IMR-90 (cell line): Measurements from ENCODE around the gene CUTC. TPM values are rescaled to one million over a fixed set of nuclear protein-coding genes. Genes with fewer than 3 reads are reported as not detected.

Experiments
- ATAC-seq: fragments of 200-7000 bp; cut with Tn5 transposase; 2 replicates; pipeline ENCODE4 v1.9.1; 2020; ENCODE audit warnings: low read depth, mild to moderate bottlenecking, moderate library complexity
- BruUV-seq: library from RNA; stranded (reverse); fragments of 400-500 nt; replicated peaks from 2 replicates; lab custom pipeline; 2021; lab: Mats Ljungman, UMichigan
- CTCF ChIA-PET: fragments of 300-600 bp; formaldehyde crosslinking; extraction: SDS; loops from one replicate; lab custom pipeline; 2021; ENCODE audit warnings: antibody characterized with exemption; lab: Yijun Ruan, JAX
- POLR2A ChIA-PET: fragments of 300-600 bp; sonication (Branson Sonifier 250); formaldehyde crosslinking; loops from one replicate; lab custom pipeline; 2022; ENCODE audit warnings: antibody characterized with exemption; ENCODE audit not compliant: unreplicated experiment; lab: Charles Lee
- DNase-seq: peaks from one replicate; pipeline ENCODE4 v3.0.0; 2013
- H2AFZ ChIP-seq: replicated peaks from 2 replicates; pipeline ENCODE3; 2013; ENCODE audit warnings: low read length, mild to moderate bottlenecking; ENCODE audit not compliant: poor library complexity
- H2AK5ac ChIP-seq: 2 replicates; pipeline ENCODE4 v1.6.1; 2013; ENCODE audit warnings: low read depth, low read length, inconsistent platforms
- H2AK9ac ChIP-seq: replicated peaks from 2 replicates; pipeline ENCODE3; 2013; ENCODE audit warnings: mild to moderate bottlenecking, low read depth, low read length, moderate library complexity; ENCODE audit not compliant: poor library complexity
- H2BK120ac ChIP-seq: 2 replicates; pipeline ENCODE4 v1.6.1; 2013; ENCODE audit warnings: low read depth, low read length, inconsistent platforms
- H2BK15ac ChIP-seq: 3 replicates; pipeline ENCODE4 v1.6.1; 2013; ENCODE audit warnings: low read depth, low read length, inconsistent platforms
- H2BK20ac ChIP-seq: 2 replicates; pipeline ENCODE4 v1.6.1; 2013; ENCODE audit warnings: low read depth, mild to moderate bottlenecking, inconsistent platforms, low read length, moderate library complexity
- H2BK5ac ChIP-seq: 2 replicates; pipeline ENCODE4 v1.6.1; 2013; ENCODE audit warnings: mild to moderate bottlenecking, low read depth, low read length, inconsistent platforms; ENCODE audit not compliant: poor library complexity, severe bottlenecking
- H3K14ac ChIP-seq: replicated peaks from 2 replicates; pipeline ENCODE4 v1.6.1; 2013; ENCODE audit warnings: low read depth, low read length, inconsistent platforms
- H3K18ac ChIP-seq: 2 replicates; pipeline ENCODE4 v1.6.1; 2013; ENCODE audit warnings: low read depth, low read length, control low read depth
- H3K23ac ChIP-seq: 2 replicates; pipeline ENCODE4 v1.6.1; 2013; ENCODE audit warnings: low read depth, low read length, inconsistent platforms
- H3K27ac ChIP-seq: 2 replicates; pipeline ENCODE4 v1.5.1; 2013; ENCODE audit warnings: mild to moderate bottlenecking, control low read depth, low read length; ENCODE audit not compliant: insufficient read depth
- H3K27me3 ChIP-seq: 2 replicates; pipeline ENCODE4 v1.6.1; 2013; ENCODE audit warnings: low read length; ENCODE audit not compliant: control insufficient read depth, insufficient read depth
- H3K36me3 ChIP-seq: 2 replicates; pipeline ENCODE4 v1.6.1; 2013; ENCODE audit warnings: low read length, mixed read lengths; ENCODE audit not compliant: control insufficient read depth, insufficient read depth
- H3K4ac ChIP-seq: 2 replicates; pipeline ENCODE4 v1.6.1; 2013; ENCODE audit warnings: low read depth, low read length, inconsistent platforms
- H3K4me1 ChIP-seq: 2 replicates; pipeline ENCODE4 v1.6.1; 2013; ENCODE audit warnings: low read length, mixed read lengths; ENCODE audit not compliant: control insufficient read depth, insufficient read depth
- H3K4me2 ChIP-seq: 2 replicates; pipeline ENCODE4 v1.6.1; 2013; ENCODE audit warnings: low read depth, mild to moderate bottlenecking, control low read depth, low read length, moderate library complexity
- H3K4me3 ChIP-seq: 2 replicates; pipeline ENCODE4 v1.5.1; 2013; ENCODE audit warnings: low read depth, mild to moderate bottlenecking, control low read depth, low read length, moderate library complexity; ENCODE audit not compliant: insufficient read depth
- H3K56ac ChIP-seq: 2 replicates; pipeline ENCODE4 v1.6.1; 2013; ENCODE audit warnings: low read length, inconsistent platforms; ENCODE audit not compliant: insufficient read depth; ENCODE audit errors: extremely low read depth
- H3K79me1 ChIP-seq, 2 experiments: 2 replicates each; pipeline ENCODE4 v1.6.1; 2013; ENCODE audit warnings: low read length in 2 of 2, inconsistent platforms in 1 of 2, low read depth in 1 of 2
- H3K9ac ChIP-seq: 2 replicates; pipeline ENCODE4 v1.6.1; 2013; ENCODE audit warnings: low read depth, low read length, control low read depth
- H3K9me1 ChIP-seq: 2 replicates; pipeline ENCODE4 v1.6.1; 2013; ENCODE audit warnings: low read length, inconsistent platforms; ENCODE audit not compliant: insufficient read depth
- H3K9me3 ChIP-seq: 2 replicates; pipeline ENCODE4 v1.6.1; 2013; ENCODE audit warnings: low read length; ENCODE audit not compliant: control insufficient read depth, insufficient read depth
- H4K20me1 ChIP-seq: 2 replicates; pipeline ENCODE4 v1.6.1; 2013; ENCODE audit warnings: low read length, inconsistent platforms; ENCODE audit not compliant: insufficient read depth
- H4K5ac ChIP-seq: 2 replicates; pipeline ENCODE4 v1.6.1; 2013; ENCODE audit warnings: mild to moderate bottlenecking, low read depth, low read length, control low read depth
- H4K8ac ChIP-seq, 2 experiments: 2 replicates each; pipeline ENCODE4 v1.6.1; 2013; ENCODE audit warnings: low read depth in 2 of 2, low read length in 2 of 2, control low read depth in 1 of 2, inconsistent platforms in 1 of 2
- H4K91ac ChIP-seq: 2 replicates; pipeline ENCODE4 v1.6.1; 2013; ENCODE audit warnings: low read depth, low read length, inconsistent platforms; ENCODE audit not compliant: insufficient read depth
- BHLHE40 ChIP-seq: fragments of 150-350 bp; IDR thresholded peaks from 2 replicates; pipeline ENCODE4 v1.6.1; 2016; ENCODE audit warnings: mild to moderate bottlenecking, low read depth, low read length
- CEBPB ChIP-seq: IDR thresholded peaks from 2 replicates; pipeline ENCODE4 v1.6.1; 2012; ENCODE audit warnings: low read depth, low read length, improper control_type of control experiment
- CHD1 ChIP-seq: IDR thresholded peaks from 2 replicates; pipeline ENCODE4 v1.6.1; 2012; ENCODE audit warnings: low read depth, low read length, improper control_type of control experiment
- ELK1 ChIP-seq: fragments of 150-350 bp; IDR thresholded peaks from 2 replicates; pipeline ENCODE4 v1.6.1; 2016; ENCODE audit warnings: low read depth, mild to moderate bottlenecking, low read length, moderate library complexity, borderline replicate concordance
- FOS ChIP-seq: fragments of 150-350 bp; IDR thresholded peaks from 2 replicates; pipeline ENCODE4 v1.6.1; 2016; ENCODE audit warnings: low read depth, low read length
- MAFK ChIP-seq: IDR thresholded peaks from 2 replicates; pipeline ENCODE4 v1.6.1; 2012; ENCODE audit warnings: low read depth, low read length, improper control_type of control experiment
- MAZ ChIP-seq: IDR thresholded peaks from 2 replicates; pipeline ENCODE4 v1.6.1; 2012; ENCODE audit warnings: low read depth, mild to moderate bottlenecking, low read length, improper control_type of control experiment, moderate library complexity, borderline replicate concordance
- MXI1 ChIP-seq: IDR thresholded peaks from 2 replicates; pipeline ENCODE4 v1.6.1; 2012; ENCODE audit warnings: low read depth, mild to moderate bottlenecking, low read length, moderate library complexity, borderline replicate concordance
- NFE2L2 ChIP-seq: fragments of 150-350 bp; IDR thresholded peaks from 2 replicates; pipeline ENCODE4 v1.6.1; 2016; ENCODE audit warnings: low read depth, mild to moderate bottlenecking, low read length
- POLR2A ChIP-seq: IDR thresholded peaks from 2 replicates; pipeline ENCODE4 v1.6.1; 2012; ENCODE audit warnings: mild to moderate bottlenecking, low read depth, low read length
- SMC3 ChIP-seq: fragments of 150-350 bp; IDR thresholded peaks from 2 replicates; pipeline ENCODE4 v1.6.1; 2016; ENCODE audit warnings: low read depth, mild to moderate bottlenecking, antibody characterized with exemption, low read length, moderate library complexity
- WGBS, 2 experiments: methylation state at CpG; one replicate each; pipeline versions ENCODE4 v1.1.5 to v1.1.7; 2013; ENCODE audit warnings: missing lambda C conversion rate in 2 of 2; ENCODE audit not compliant: insufficient read length in 1 of 2; ENCODE audit errors: extremely low coverage in 2 of 2; 5-methylcytosine and 5-hydroxymethylcytosine counted together
- dilution Hi-C: fragments of 300-500 bp; cut with HindIII; formaldehyde crosslinking; loops from one replicate; pipeline ENCODE4 v1.14.3; 2018; ENCODE audit warnings: low sequenced_read_pairs; ENCODE audit not compliant: unreplicated experiment
- in situ Hi-C: fragments of 300-500 bp; cut with MboI; formaldehyde crosslinking; loops from 3 replicates; pipeline ENCODE4 v1.14.3; 2019; ENCODE audit warnings: low sequenced_read_pairs, inconsistent platforms, mixed read lengths
- intact Hi-C: fragments of 100-400 bp; cut with micrococcal nuclease; formaldehyde crosslinking; loops from 2 replicates; pipeline ENCODE4 v1.10.0; 2022
- polyA plus RNA-seq, 3 experiments: library from polyadenylated mRNA; depleted of rRNA; stranded (reverse); fragments of >200 nt; gene quantifications; 2 replicates each; pipeline ENCODE4 v1.2.3, GENCODE V29; 2012; ENCODE audit warnings: low replicate concordance in 1 of 3
- total RNA-seq: library from RNA; depleted of rRNA; stranded (reverse); fragments of >200 nt; gene quantifications from 2 replicates; pipeline ENCODE4 v1.2.3, GENCODE V29; 2012
- TF ChIP-seq, protein P1 (sequence below): fragments of 150-350 bp; IDR thresholded peaks from 2 replicates; pipeline ENCODE4 v1.6.1; 2017; ENCODE audit warnings: mild to moderate bottlenecking, antibody characterized with exemption, low read length, low read depth

CUTC gene
- total and polyA plus RNA-seq, 2 of the 4 experiments (the other 2 are of a cell fraction): 7.0 to 10.2 TPM

DNA sequence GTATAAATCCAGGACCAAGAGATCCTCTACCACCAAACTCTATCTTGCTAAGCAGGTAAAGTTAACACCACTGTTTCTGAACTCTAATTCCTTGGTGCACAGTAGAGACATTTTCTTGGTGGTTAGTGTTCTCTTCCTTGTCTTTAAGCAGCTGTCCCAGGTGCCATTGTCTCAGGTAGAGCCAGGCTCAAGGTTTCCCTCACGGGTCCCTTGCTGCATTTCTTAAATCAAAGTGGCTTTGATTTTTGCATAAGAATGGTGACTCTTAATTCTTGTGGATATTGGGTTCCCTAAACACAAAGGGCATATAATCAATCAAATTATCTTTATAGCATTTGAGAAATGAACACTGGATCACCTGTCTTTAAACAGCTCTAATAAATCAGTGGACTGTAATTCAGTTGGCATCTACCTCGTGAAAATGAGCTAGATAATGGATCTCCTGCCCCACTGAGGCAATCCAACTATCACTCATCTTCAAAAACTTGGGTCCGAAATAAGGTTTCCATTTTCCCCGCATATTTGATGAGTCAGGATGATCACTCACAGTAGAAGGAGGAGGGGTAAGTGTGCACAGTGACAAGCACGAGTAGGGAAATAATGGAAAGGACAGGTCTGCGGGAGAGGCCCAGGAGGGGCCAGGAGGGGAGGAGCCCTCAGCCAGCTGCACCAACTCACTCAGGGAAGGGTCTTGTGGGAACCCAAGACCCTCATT is 52.9 kb downstream of the CUTC start:
- DNase-seq (peak; percentile 36), ATAC-seq (no peak)
- no peaks in the 10 kb centered on the region for H3K79me1 ChIP-seq
- H4K91ac ChIP-seq: peak overlapping the region; percentile 88
- H3K4ac ChIP-seq: peak overlapping the region; percentile 84
- peak overlapping the region; percentile 70 for H4K5ac ChIP-seq
- ChIA-PET POLR2A (no interaction called here), CTCF (no interaction called here)
- peak overlapping the region; percentile 44; the same call in 1 of the 2 replicates for H3K56ac ChIP-seq
- H2BK15ac ChIP-seq: peak overlapping the region; percentile 49; the same call in 2 of the 3 replicates
- peak overlapping the region; percentile 96 for H2BK20ac ChIP-seq
- 43% methylated on average over 1 of the region's 6 CpGs; no CpG with 5 or more reads in 1 of the 2 experiments for WGBS, 2 experiments
- peak overlapping the region; percentile 70 for H2AK9ac ChIP-seq
- no peaks in the 10 kb centered on the region for H3K9me3 ChIP-seq
- H3K27me3 ChIP-seq: no peaks in the 10 kb centered on the region
- peaks cover 18% of the 10 kb centered on the region for H3K4me1 ChIP-seq
- peak overlapping the region; percentile 95 for H2BK120ac ChIP-seq
- H3K4me2 ChIP-seq: no peak overlapping the region
- peak overlapping the region; percentile 28 to 74 for H4K8ac ChIP-seq
- no TSS peak for BruUV-seq
- dilution Hi-C loops (no loop called here), in situ Hi-C loops (no loop called here), intact Hi-C loops (loop anchor here (5.0 kb wide), 2 partner anchors 47 to 53 kb away; partner anchors contain the start of genes COX15 and CUTC)
- no peak overlapping the region for H3K9ac ChIP-seq
- peaks cover 8% of the 10 kb centered on the region for H3K9me1 ChIP-seq
- TF ChIP-seq NFE2L2 (peak; percentile 64; the same call in 1 of the 2 replicates), FOS (no peak), MXI1 (no peak), SMC3 (no peak), CHD1 (no peak), CEBPB (no peak), MAZ (no peak), ELK1 (no peak), MAFK (peak; percentile 50), BHLHE40 (no peak), POLR2A (no peak)
- TF ChIP-seq, protein P1, sequence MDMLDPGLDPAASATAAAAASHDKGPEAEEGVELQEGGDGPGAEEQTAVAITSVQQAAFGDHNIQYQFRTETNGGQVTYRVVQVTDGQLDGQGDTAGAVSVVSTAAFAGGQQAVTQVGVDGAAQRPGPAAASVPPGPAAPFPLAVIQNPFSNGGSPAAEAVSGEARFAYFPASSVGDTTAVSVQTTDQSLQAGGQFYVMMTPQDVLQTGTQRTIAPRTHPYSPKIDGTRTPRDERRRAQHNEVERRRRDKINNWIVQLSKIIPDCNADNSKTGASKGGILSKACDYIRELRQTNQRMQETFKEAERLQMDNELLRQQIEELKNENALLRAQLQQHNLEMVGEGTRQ: no peak
- no peak overlapping the region for H3K4me3 ChIP-seq
- peak overlapping the region; percentile 95 for H2BK5ac ChIP-seq
- H3K14ac ChIP-seq: peak overlapping the region; percentile 83
- no peaks in the 10 kb centered on the region for H4K20me1 ChIP-seq
- peak overlapping the region; percentile 63 for H3K18ac ChIP-seq
- peak overlapping the region; percentile 72 for H2AFZ ChIP-seq
- peak overlapping the region; percentile 69 for H3K23ac ChIP-seq
- no peaks in the 10 kb centered on the region for H3K36me3 ChIP-seq
- H2AK5ac ChIP-seq: peak overlapping the region; percentile 82; the same call in 1 of the 2 replicates
- peak overlapping the region; percentile 79 for H3K27ac ChIP-seq
